Measurements from ENCODE around the gene TMEM176B.

DNA sequence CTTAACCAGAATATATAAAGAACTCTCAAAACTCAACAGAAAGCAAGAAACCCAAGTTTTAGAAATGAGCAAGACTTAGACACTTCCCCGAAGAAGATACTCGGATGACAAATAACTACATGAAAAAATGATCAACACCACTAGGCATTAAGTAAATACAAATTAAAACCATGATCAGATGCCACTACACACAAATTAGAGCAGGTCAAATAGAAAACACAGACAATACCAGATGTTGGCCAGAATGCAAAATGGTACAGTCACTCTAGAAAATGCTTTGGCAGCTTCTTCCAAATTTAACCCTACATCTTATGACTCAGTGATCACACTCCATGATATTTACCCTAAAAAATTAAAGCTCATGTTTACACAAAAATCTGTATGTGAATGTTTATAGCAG lies 18.8 kb upstream of the TMEM176B start:
- TF ChIP-seq POLR2A (IDR thresholded peaks at IDR 0.05), result no peak
- TF ChIP-seq, protein P1, sequence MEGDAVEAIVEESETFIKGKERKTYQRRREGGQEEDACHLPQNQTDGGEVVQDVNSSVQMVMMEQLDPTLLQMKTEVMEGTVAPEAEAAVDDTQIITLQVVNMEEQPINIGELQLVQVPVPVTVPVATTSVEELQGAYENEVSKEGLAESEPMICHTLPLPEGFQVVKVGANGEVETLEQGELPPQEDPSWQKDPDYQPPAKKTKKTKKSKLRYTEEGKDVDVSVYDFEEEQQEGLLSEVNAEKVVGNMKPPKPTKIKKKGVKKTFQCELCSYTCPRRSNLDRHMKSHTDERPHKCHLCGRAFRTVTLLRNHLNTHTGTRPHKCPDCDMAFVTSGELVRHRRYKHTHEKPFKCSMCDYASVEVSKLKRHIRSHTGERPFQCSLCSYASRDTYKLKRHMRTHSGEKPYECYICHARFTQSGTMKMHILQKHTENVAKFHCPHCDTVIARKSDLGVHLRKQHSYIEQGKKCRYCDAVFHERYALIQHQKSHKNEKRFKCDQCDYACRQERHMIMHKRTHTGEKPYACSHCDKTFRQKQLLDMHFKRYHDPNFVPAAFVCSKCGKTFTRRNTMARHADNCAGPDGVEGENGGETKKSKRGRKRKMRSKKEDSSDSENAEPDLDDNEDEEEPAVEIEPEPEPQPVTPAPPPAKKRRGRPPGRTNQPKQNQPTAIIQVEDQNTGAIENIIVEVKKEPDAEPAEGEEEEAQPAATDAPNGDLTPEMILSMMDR (IDR thresholded peaks at IDR 0.05), result no peak

All from lower leg skin (tissue), 3 donors.